Activated T-cell treated with anti-CD3 and anti-CD28 coated beads, Interleukin-2, amount 50 U/mL, for 24 hours (primary cell): ENCODE results near the gene NIPSNAP2.
"Not testable (repeated sequence)": the region's sequence is repeated elsewhere in the genome, so short reads cannot be mapped to it uniquely, and the experiment has no call there.

Experiments used
- DNase-seq: peaks from one replicate; pipeline ENCODE4 v3.0.0-alpha.2; 2020
- H3K27ac Mint-ChIP-seq: 2 replicates; pipeline ENCODE4 v1.8.0; 2020; ENCODE audit warnings: mild to moderate bottlenecking, mixed read lengths
- H3K27me3 Mint-ChIP-seq: 2 replicates; pipeline ENCODE4 v1.8.0; 2020; ENCODE audit warnings: mixed read lengths
- H3K36me3 Mint-ChIP-seq: 2 replicates; pipeline ENCODE4 v1.8.0; 2020; ENCODE audit warnings: low read depth, mixed read lengths
- H3K4me1 Mint-ChIP-seq: 2 replicates; pipeline ENCODE4 v1.8.0; 2020; ENCODE audit warnings: low read depth, mixed read lengths
- H3K4me3 Mint-ChIP-seq: 2 replicates; pipeline ENCODE4 v1.8.0; 2020; ENCODE audit warnings: mild to moderate bottlenecking, moderate library complexity, mixed read lengths
- H3K9me3 Mint-ChIP-seq: 2 replicates; pipeline ENCODE4 v1.8.0; 2020; ENCODE audit warnings: mixed read lengths

Gene NIPSNAP2

GRCh38 chr7:56048245-56048644 lies 83.9 kb downstream of the NIPSNAP2 start:
- peaks cover 37% of the 10 kb centered on the region for H3K36me3 Mint-ChIP-seq

GRCh38 chr7:56048763-56049162 lies 84.4 kb downstream of the NIPSNAP2 start:
- H3K4me3 Mint-ChIP-seq = peak overlapping the region; percentile 90
- DNase-seq, H3K27me3 Mint-ChIP-seq, H3K9me3 Mint-ChIP-seq: not testable (repeated sequence)
- peak overlapping the region; percentile 16 for H3K27ac Mint-ChIP-seq
- H3K4me1 Mint-ChIP-seq = peaks cover 30% of the 10 kb centered on the region
- peaks cover 42% of the 10 kb centered on the region for H3K36me3 Mint-ChIP-seq

More at GRCh38 chr7:56048245-56048644, 83.9 kb downstream of the NIPSNAP2 start:
- Mint-ChIP-seq H3K4me1 (peaks cover 25% of the 10 kb centered on the region), H3K27me3 (no peaks in the 10 kb centered on the region), H3K9me3 (no peaks in the 10 kb centered on the region), H3K27ac (peak overlapping the region; percentile 16), H3K4me3 (no peak overlapping the region)
- DNase-seq = no peak
